Measurements from ENCODE around the gene NBEAL2. TPM values are rescaled to one million over a fixed set of nuclear protein-coding genes. Genes with fewer than 3 reads are reported as not detected.

Gene NBEAL2
- total RNA-seq, 1 donor = 4.3 TPM

DNA sequence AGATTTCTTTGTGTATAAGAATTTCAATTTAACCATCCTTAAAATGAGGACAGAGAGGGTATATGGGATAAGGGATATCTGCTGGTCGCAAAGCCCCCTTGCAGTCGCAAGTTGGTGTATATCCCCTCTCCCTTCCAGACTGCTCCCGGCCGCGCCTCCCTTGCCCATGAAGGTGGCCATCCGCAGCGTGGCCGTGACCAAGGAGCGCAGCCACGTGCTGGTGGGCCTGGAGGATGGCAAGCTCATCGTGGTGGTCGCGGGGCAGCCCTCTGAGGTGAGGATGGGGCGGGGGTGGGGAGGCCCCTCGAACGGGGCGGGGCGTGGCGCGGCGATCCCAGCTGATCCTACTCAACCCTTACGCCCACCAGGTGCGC, 29.4 kb downstream of the NBEAL2 start:
- H2AFZ ChIP-seq (ENCODE audit: low read length) = peak overlapping the region; percentile 56

DNA sequence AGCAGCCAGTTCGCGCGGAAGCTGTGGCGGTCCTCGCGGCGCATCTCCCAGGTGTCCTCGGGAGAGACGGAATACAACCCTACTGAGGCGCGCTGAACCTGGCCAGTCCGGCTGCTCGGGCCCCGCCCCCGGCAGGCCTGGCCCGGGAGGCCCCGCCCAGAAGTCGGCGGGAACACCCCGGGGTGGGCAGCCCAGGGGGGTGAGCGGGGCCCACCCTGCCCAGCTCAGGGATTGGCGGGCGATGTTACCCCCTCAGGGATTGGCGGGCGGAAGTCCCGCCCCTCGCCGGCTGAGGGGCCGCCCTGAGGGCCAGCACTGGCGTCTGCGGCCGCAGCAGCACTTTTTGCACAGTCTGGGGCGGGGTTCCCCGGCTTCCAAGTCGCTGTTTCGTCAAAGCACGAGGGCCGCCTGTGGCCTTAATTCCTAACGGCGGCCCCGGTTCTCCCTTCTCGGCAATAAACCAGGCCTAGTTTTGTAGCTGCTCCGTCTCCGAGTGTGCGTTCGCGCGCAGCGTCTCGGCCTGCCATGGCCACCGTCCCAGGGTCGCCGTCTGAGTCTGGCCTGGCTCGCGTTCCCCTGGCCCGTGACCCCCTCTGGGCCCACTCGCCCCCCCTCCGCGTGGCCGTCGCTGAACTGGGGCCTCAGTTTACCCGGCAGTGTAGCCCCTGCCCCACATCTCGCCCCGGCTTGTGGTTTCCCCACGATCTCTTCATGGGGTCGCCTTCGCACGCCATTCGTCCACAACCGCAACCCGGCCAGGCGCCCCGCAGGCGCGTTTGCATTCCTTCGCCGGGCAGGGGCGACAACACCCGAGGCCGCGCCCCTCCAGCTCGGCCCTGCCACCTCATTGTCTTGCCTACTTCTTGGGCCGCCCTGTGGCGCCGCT, 30.0 kb downstream of the NBEAL2 start:
- TF ChIP-seq, protein P1, sequence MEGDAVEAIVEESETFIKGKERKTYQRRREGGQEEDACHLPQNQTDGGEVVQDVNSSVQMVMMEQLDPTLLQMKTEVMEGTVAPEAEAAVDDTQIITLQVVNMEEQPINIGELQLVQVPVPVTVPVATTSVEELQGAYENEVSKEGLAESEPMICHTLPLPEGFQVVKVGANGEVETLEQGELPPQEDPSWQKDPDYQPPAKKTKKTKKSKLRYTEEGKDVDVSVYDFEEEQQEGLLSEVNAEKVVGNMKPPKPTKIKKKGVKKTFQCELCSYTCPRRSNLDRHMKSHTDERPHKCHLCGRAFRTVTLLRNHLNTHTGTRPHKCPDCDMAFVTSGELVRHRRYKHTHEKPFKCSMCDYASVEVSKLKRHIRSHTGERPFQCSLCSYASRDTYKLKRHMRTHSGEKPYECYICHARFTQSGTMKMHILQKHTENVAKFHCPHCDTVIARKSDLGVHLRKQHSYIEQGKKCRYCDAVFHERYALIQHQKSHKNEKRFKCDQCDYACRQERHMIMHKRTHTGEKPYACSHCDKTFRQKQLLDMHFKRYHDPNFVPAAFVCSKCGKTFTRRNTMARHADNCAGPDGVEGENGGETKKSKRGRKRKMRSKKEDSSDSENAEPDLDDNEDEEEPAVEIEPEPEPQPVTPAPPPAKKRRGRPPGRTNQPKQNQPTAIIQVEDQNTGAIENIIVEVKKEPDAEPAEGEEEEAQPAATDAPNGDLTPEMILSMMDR (IDR thresholded peaks at IDR 0.05; ENCODE audit: extremely low read depth, low read depth, low read length) = no peak
- Histone ChIP-seq H4K20me1 (ENCODE audit: insufficient read depth, low read length) (no peaks in the 10 kb centered on the region), H3K27ac (ENCODE audit: low read depth, low read length) (peak overlapping the region; percentile 78), H3K9me3 (ENCODE audit: low read depth, low read length) (no peaks in the 10 kb centered on the region), H3K4me2 (ENCODE audit: insufficient read depth, low read length) (peak overlapping the region; percentile 91), H3K4me1 (ENCODE audit: insufficient read depth, low read length) (peaks cover 15% of the 10 kb centered on the region), H3K36me3 (ENCODE audit: insufficient read depth, low read length) (no peaks in the 10 kb centered on the region), H3K79me2 (ENCODE audit: insufficient read depth, low read length) (no peaks in the 10 kb centered on the region), H3K4me3 (ENCODE audit: insufficient read depth, low read length) (peak overlapping the region; percentile 75), H3K27me3 (ENCODE audit: insufficient read depth, low read length) (no peaks in the 10 kb centered on the region), H2AFZ (ENCODE audit: low read length) (peak overlapping the region; percentile 89)
- peak; percentile 100 for DNase-seq (ENCODE audit: insufficient read length, low spot score, missing footprints)

More for the DNA sequence above, 29.4 kb downstream of the NBEAL2 start:
- no peaks in the 10 kb centered on the region for H4K20me1 ChIP-seq (ENCODE audit: insufficient read depth, low read length)
- no peak overlapping the region for H3K27ac ChIP-seq (ENCODE audit: low read depth, low read length)
- H3K4me2 ChIP-seq (ENCODE audit: insufficient read depth, low read length) = peak overlapping the region; percentile 91
- no peak for DNase-seq (ENCODE audit: insufficient read length, low spot score, missing footprints)
- TF ChIP-seq, protein P1 (IDR thresholded peaks at IDR 0.05; ENCODE audit: extremely low read depth, low read depth, low read length) = no peak
- H3K9me3 ChIP-seq (ENCODE audit: low read depth, low read length) = no peaks in the 10 kb centered on the region
- H3K4me1 ChIP-seq (ENCODE audit: insufficient read depth, low read length) = peaks cover 15% of the 10 kb centered on the region
- H3K79me2 ChIP-seq (ENCODE audit: insufficient read depth, low read length) = no peaks in the 10 kb centered on the region
- peak overlapping the region; percentile 75 for H3K4me3 ChIP-seq (ENCODE audit: insufficient read depth, low read length)
- no peaks in the 10 kb centered on the region for H3K36me3 ChIP-seq (ENCODE audit: insufficient read depth, low read length)
- H3K27me3 ChIP-seq (ENCODE audit: insufficient read depth, low read length) = no peaks in the 10 kb centered on the region

DNA sequence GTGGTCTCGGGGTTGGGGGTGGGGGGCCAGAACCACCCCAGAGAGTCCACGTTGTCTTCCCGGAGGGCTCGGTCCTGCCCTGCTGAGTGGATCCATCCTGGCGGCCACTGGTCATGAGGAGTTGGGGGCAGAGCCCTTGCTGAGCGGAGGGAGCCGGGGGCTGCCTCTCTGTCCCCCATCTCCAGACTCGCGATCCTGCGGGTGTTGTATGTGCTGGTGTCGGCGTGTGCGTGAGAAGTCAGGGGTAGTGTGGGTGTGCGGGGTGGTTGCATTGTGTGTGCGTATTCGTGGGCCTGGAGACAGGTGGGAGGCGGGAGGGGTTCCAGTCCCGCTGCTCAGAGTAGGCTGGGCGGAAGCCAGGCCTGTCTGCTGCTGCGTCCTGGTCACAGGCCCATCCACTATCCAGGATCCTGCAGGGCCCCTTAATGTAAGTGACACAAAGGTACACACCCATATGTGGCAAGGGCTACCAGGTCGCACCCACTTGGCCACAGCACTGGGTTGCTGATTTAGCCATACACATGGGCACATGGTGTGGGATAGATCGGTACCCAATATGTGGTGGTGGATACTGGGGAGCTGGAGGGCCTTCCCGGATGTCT, 30.7 kb downstream of the NBEAL2 start:
- H3K4me1 ChIP-seq (ENCODE audit: insufficient read depth, low read length) = peaks cover 15% of the 10 kb centered on the region
- peak overlapping the region; percentile 78 for H3K27ac ChIP-seq (ENCODE audit: low read depth, low read length)
- H3K36me3 ChIP-seq (ENCODE audit: insufficient read depth, low read length) = no peaks in the 10 kb centered on the region
- H2AFZ ChIP-seq (ENCODE audit: low read length) = peak overlapping the region; percentile 89
- peak overlapping the region; percentile 91 for H3K4me2 ChIP-seq (ENCODE audit: insufficient read depth, low read length)
- no peaks in the 10 kb centered on the region for H3K79me2 ChIP-seq (ENCODE audit: insufficient read depth, low read length)
- no peaks in the 10 kb centered on the region for H3K27me3 ChIP-seq (ENCODE audit: insufficient read depth, low read length)
- TF ChIP-seq, protein P1 (IDR thresholded peaks at IDR 0.05; ENCODE audit: extremely low read depth, low read depth, low read length) = no peak
- DNase-seq (ENCODE audit: insufficient read length, low spot score, missing footprints) = no peak
- H4K20me1 ChIP-seq (ENCODE audit: insufficient read depth, low read length) = no peaks in the 10 kb centered on the region
- peak overlapping the region; percentile 75 for H3K4me3 ChIP-seq (ENCODE audit: insufficient read depth, low read length)
- H3K9me3 ChIP-seq (ENCODE audit: low read depth, low read length) = no peaks in the 10 kb centered on the region

DNA sequence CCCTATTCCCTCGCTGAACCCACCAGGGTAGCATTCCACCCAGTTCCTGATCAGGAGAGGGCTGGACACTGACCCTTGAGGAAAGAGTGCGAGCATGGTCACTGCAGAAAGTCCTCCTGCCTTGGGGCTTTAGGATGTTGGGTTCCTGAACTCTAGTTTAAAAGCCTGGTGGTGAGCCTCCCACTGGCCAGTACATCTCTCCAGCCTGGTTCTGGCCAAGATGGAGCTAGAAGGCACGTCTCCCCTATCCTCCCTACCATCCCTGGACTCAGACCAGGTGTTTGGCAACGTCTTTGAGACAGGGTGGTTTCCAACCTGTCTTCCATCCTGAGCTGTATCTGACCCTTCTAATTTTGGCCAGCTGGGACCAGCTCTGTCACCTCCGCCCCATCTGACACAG, 31.4 kb downstream of the NBEAL2 start:
- Histone ChIP-seq H3K4me1 (ENCODE audit: insufficient read depth, low read length) (peaks cover 15% of the 10 kb centered on the region), H2AFZ (ENCODE audit: low read length) (no peak overlapping the region), H3K9me3 (ENCODE audit: low read depth, low read length) (no peaks in the 10 kb centered on the region), H3K27me3 (ENCODE audit: insufficient read depth, low read length) (no peaks in the 10 kb centered on the region), H3K27ac (ENCODE audit: low read depth, low read length) (no peak overlapping the region), H3K79me2 (ENCODE audit: insufficient read depth, low read length) (no peaks in the 10 kb centered on the region), H4K20me1 (ENCODE audit: insufficient read depth, low read length) (no peaks in the 10 kb centered on the region), H3K36me3 (ENCODE audit: insufficient read depth, low read length) (no peaks in the 10 kb centered on the region), H3K4me2 (ENCODE audit: insufficient read depth, low read length) (no peak overlapping the region), H3K4me3 (ENCODE audit: insufficient read depth, low read length) (no peak overlapping the region)
- TF ChIP-seq, protein P1 (IDR thresholded peaks at IDR 0.05; ENCODE audit: extremely low read depth, low read depth, low read length) = no peak
- peak; percentile 61 for DNase-seq (ENCODE audit: insufficient read length, low spot score, missing footprints)
